ENCODE measurements around the gene UGT3A2.

UGT3A2 gene

GRCh38 chr5:36060420-36060887, 6.2 kb downstream of the UGT3A2 start:
- TF ChIP-seq, protein P1, sequence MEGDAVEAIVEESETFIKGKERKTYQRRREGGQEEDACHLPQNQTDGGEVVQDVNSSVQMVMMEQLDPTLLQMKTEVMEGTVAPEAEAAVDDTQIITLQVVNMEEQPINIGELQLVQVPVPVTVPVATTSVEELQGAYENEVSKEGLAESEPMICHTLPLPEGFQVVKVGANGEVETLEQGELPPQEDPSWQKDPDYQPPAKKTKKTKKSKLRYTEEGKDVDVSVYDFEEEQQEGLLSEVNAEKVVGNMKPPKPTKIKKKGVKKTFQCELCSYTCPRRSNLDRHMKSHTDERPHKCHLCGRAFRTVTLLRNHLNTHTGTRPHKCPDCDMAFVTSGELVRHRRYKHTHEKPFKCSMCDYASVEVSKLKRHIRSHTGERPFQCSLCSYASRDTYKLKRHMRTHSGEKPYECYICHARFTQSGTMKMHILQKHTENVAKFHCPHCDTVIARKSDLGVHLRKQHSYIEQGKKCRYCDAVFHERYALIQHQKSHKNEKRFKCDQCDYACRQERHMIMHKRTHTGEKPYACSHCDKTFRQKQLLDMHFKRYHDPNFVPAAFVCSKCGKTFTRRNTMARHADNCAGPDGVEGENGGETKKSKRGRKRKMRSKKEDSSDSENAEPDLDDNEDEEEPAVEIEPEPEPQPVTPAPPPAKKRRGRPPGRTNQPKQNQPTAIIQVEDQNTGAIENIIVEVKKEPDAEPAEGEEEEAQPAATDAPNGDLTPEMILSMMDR (IDR thresholded peaks at IDR 0.05; ENCODE audit: insufficient read depth, missing control alignments), result peak; percentile 33

GRCh38 chr5:36059571-36060419, 6.9 kb downstream of the UGT3A2 start:
- no peak for FAIRE-seq
- TF ChIP-seq, protein P1 (IDR thresholded peaks at IDR 0.05; ENCODE audit: insufficient read depth, missing control alignments), result no peak
- DNase-seq (ENCODE audit: insufficient read length, low spot score), result no peak

More at GRCh38 chr5:36060420-36060887, 6.2 kb downstream of the UGT3A2 start:
- FAIRE-seq (no peak), DNase-seq (ENCODE audit: insufficient read length, low spot score) (no peak)

DNA sequence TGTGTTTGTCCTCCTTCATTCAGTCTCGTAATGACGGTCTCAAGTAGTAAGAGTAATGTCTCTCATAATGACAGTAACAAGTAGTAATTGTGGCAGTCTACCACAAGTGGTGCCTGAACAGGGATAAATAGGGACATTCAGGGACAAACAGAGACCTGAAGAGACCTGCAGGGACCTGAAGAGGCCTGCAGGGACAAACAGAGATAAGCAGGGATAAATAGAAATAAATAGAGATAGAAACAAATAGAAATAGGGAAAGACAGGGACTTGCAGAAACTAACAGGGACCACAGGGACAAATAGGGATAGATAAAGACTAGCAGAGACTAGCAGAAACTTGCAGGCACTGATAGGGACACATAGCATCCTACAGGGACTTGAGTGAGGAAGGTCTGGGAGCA, 7.9 kb downstream of the UGT3A2 start:
- TF ChIP-seq, protein P1 (IDR thresholded peaks at IDR 0.05; ENCODE audit: insufficient read depth, missing control alignments), result no peak
- DNase-seq (ENCODE audit: insufficient read length, low spot score) (no peak), FAIRE-seq (no peak)

DNA sequence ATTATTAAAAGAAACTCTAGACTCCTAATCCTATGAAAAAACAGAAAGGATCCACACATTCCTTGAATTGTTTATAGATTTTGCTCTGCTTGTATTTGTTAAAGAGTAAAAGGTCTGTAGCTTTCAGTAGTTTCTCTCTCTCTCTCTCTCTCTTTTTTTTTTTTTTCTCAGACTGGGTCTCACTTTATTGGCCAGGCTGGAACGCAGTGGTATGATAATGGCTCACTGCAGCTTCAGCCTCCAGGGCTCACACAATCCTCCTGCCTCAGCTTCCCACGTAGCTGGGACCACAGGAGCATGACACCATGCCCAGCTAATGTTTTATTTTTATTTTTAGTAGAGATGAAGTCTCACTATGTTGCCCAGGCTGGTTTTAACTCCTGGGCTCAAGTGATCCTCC, 9.3 kb downstream of the UGT3A2 start:
- DNase-seq (ENCODE audit: insufficient read length, low spot score) (no peak), FAIRE-seq (no peak)
- TF ChIP-seq, protein P1 (IDR thresholded peaks at IDR 0.05; ENCODE audit: insufficient read depth, missing control alignments), result no peak

GRCh38 chr5:36056422-36056821, 10.3 kb downstream of the UGT3A2 start:
- DNase-seq (ENCODE audit: insufficient read length, low spot score) (no peak), FAIRE-seq (no peak)
- TF ChIP-seq, protein P1 (IDR thresholded peaks at IDR 0.05; ENCODE audit: insufficient read depth, missing control alignments), result no peak

- TF ChIP-seq, protein P1 (IDR thresholded peaks at IDR 0.05; ENCODE audit: insufficient read depth, missing control alignments), result no peak
- DNase-seq (ENCODE audit: insufficient read length, low spot score) (no peak), FAIRE-seq (no peak)
Measured at GRCh38 chr5:36055984-36056383, 10.7 kb downstream of the UGT3A2 start.

DNA sequence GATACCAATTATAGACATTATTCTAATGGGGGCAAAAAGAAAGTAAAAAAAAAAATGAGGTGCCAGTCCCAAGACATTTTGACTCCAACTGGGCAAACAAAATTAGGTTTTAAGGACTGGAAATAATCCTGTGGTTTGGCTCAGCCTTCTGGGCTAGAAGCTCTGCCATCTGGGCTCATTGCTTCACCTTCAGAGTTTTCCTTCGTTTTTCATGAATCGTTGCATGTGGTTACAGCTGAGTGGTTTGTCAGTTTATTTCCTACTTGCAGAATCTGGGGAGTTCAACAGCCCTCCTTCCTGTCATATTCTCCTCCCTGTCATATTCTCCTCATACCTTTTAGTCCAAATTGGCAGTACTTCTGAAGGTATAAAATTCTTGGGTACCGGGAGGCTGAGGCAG, 12.0 kb downstream of the UGT3A2 start:
- FAIRE-seq, result no peak

More for the DNA sequence above, 12.0 kb downstream of the UGT3A2 start:
- TF ChIP-seq, protein P1 (IDR thresholded peaks at IDR 0.05; ENCODE audit: insufficient read depth, missing control alignments), result no peak
- no peak for DNase-seq (ENCODE audit: insufficient read length, low spot score)
